Hematopoietic multipotent progenitor cell treated with erythropoietin and hydrocortisone succinate and interleukin-3 and kit ligand, for 17 days (in vitro differentiated cells): ENCODE results near the gene FAM151B.
"Not testable (repeated sequence)": the region's sequence is repeated elsewhere in the genome, so short reads cannot be mapped to it uniquely, and the experiment has no call there.

ENCODE experiments used
- DNase-seq: peaks from one replicate; pipeline ENCODE4 v3.0.0-alpha.2; 2015; ENCODE audit warnings: low spot score

FAM151B gene

GRCh38 chr5:80504833-80505232 is 16.9 kb downstream of the FAM151B start:
- DNase-seq = no peak

- DNase-seq = no peak
Measured at GRCh38 chr5:80507663-80508062, 19.8 kb downstream of the FAM151B start.

GRCh38 chr5:80508844-80509243 is 20.9 kb downstream of the FAM151B start:
- DNase-seq = no peak

GRCh38 chr5:80509362-80509761 is 21.5 kb downstream of the FAM151B start:
- DNase-seq = no peak

- DNase-seq = no peak
Measured at GRCh38 chr5:80516826-80517225, 28.9 kb downstream of the FAM151B start.

GRCh38 chr5:80540691-80541090 is 52.8 kb downstream of the FAM151B start:
- DNase-seq = no peak

GRCh38 chr5:80541392-80541791 is 53.5 kb downstream of the FAM151B start:
- no peak for DNase-seq

- no peak for DNase-seq
Measured at GRCh38 chr5:80554646-80555045, 66.7 kb downstream of the FAM151B start.

- DNase-seq = no peak
Measured at GRCh38 chr5:80555099-80555498, 67.2 kb downstream of the FAM151B start.

- no peak for DNase-seq
Measured at GRCh38 chr5:80559244-80559643, 71.3 kb downstream of the FAM151B start.

- no peak for DNase-seq
Measured at GRCh38 chr5:80565330-80565729, 77.4 kb downstream of the FAM151B start.

- DNase-seq = no peak
Measured at GRCh38 chr5:80566711-80567259, 78.9 kb downstream of the FAM151B start.

- no peak for DNase-seq
Measured at GRCh38 chr5:80568251-80568650, 80.4 kb downstream of the FAM151B start.

GRCh38 chr5:80569086-80569960 is 81.4 kb downstream of the FAM151B start:
- no peak for DNase-seq

GRCh38 chr5:80569961-80570786 is 82.3 kb downstream of the FAM151B start, which contains the start of gene ANKRD34B:
ANKRD34B (minus strand) TSS chr5:80570280; CDS start chr5:80560019, 10,261 bp downstream.
- no peak for DNase-seq

GRCh38 chr5:80573062-80573461 is 85.2 kb downstream of the FAM151B start:
- no peak for DNase-seq

- no peak for DNase-seq
Measured at GRCh38 chr5:80576383-80576782, 88.5 kb downstream of the FAM151B start.

- no peak for DNase-seq
Measured at GRCh38 chr5:80577707-80578106, 89.8 kb downstream of the FAM151B start.

GRCh38 chr5:80579050-80579449 is 91.2 kb downstream of the FAM151B start:
- no peak for DNase-seq

- DNase-seq = not testable (repeated sequence)
Measured at GRCh38 chr5:80580291-80580690, 92.4 kb downstream of the FAM151B start.

GRCh38 chr5:80584770-80585169 is 96.9 kb downstream of the FAM151B start:
- no peak for DNase-seq

- no peak for DNase-seq
Measured at GRCh38 chr5:80588858-80589540, 101.1 kb downstream of the FAM151B start.
